NCI-H345 treated with DMSO at 0.1 percent for 48 hours (cell line): Measurements from ENCODE around the gene ACER3.
A peak's percentile ranks its signal among the peaks of the same experiment; 100 is the strongest.
"Not testable (repeated sequence)": the region's sequence is repeated elsewhere in the genome, so short reads cannot be mapped to it uniquely, and the experiment has no call there.

Source experiments
- DNase-seq: peaks from one replicate; lab custom pipeline; 2025; ENCODE audit not compliant: unreplicated experiment; lab: John Stamatoyannopoulos, UW

Gene ACER3

DNA sequence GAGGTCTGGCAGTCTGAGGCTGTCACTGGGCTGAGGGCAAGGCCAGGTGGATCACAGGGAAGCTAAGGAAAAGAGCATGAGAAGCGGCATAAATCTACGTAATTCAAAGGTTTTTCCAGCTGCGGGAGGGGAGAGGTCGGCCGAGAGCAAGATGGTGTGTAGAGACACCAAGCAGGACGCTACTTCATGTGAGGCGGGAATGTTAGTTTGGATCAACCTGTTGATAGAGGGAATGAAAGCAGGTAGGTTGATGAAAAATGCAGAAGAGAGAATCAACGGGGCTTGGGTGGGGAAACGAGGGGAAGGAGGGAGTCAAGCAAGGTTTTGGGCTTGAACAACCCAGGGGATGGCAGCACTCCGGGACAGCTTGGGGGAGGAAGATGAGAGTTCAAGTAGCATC lies 176.3 kb downstream of the ACER3 start:
- no peak for DNase-seq

DNA sequence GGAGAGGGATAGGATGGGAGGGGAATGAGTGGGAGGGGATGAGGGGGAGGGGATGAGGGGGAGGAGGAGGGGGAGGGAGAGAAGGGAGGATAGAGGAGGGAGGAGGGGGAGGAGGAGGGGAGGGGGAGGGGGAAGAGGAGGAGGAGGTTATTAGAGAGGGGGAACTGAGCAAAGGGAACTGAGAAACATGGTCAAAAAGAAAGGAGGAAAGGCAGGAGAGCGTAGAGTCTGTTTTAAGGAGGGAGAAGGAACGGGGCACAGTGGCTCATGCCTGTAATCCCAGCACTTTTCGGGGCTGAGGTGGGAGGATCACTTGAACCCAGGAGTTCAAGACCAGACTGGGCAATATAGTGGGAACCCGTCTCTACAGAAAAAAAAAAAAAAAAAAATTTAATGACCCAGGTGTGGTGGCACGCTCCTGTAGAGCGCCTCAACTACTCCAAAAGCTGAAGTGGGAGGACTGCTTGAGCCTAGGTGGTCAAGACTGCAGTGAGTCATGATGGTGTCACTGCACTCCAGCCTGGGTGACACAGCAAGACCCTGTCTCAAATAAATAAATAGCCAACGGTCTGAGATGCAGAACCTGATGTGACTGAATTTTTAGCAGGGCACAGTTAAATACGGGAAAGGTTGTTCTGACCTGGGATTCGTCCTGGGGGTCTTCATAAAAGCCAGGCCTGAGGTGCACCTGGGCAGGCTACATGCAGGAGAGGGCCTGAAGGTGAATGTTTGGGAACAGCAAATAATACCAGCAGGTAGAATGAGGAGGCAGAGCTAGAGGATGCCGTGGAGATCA lies 177.5 kb downstream of the ACER3 start:
- DNase-seq, result no peak

DNA sequence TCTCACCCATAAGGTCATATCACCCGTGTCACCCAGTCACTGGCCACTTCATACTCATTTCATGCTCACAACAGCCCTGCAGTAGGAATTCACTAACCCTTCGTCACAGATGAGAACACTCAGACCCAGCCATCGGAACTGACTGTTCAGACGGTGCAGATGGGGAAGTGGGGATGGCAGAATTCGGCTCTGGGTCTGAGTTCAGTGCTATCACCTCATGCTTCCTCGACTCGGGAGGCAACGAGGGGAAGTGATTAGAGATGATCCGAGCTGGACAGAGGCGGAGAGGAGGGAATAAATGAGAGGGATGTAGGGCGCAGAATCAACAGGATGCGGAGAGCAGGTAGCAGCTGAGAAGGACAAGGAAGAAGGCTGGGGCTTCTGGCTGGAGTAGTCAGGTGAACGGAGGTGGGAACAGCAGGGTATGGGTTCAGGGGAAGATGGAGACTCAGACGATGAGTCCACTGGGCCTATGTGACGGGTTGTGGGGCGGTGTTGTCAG lies 178.2 kb downstream of the ACER3 start:
- DNase-seq, result no peak

DNA sequence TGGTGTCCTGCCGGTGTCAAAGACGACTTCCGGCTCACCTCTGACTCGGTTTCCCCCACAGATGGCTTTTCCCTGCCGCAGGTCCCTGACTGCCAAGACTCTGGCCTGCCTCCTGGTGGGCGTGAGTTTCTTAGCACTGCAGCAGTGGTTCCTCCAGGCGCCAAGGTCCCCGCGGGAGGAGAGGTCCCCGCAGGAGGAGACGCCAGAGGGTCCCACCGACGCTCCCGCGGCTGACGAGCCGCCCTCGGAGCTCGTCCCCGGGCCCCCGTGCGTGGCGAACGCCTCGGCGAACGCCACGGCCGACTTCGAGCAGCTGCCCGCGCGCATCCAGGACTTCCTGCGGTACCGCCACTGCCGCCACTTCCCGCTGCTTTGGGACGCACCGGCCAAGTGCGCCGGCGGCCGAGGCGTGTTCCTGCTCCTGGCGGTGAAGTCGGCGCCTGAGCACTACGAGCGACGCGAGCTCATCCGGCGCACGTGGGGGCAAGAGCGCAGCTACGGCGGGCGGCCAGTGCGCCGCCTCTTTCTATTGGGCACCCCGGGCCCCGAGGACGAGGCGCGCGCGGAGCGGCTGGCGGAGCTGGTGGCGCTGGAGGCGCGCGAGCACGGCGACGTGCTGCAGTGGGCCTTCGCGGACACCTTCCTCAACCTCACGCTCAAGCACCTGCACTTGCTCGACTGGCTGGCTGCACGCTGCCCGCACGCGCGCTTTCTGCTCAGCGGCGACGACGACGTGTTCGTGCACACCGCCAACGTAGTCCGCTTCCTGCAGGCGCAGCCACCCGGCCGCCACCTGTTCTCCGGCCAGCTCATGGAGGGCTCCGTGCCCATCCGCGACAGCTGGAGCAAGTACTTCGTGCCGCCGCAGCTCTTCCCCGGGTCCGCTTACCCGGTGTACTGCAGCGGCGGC lies 179.0 kb downstream of the ACER3 start:
- DNase-seq, result no peak

DNA sequence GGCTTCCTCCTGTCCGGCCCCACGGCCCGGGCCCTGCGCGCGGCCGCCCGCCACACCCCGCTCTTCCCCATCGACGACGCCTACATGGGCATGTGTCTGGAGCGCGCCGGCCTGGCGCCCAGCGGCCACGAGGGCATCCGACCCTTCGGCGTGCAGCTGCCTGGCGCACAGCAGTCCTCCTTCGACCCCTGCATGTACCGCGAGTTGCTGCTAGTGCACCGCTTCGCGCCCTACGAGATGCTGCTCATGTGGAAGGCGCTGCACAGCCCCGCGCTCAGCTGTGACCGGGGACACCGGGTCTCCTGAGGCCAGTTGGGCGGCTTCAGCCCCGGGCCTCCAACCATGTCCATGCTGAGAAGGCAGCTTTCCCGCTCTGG lies 179.7 kb downstream of the ACER3 start:
- DNase-seq, result no peak

DNA sequence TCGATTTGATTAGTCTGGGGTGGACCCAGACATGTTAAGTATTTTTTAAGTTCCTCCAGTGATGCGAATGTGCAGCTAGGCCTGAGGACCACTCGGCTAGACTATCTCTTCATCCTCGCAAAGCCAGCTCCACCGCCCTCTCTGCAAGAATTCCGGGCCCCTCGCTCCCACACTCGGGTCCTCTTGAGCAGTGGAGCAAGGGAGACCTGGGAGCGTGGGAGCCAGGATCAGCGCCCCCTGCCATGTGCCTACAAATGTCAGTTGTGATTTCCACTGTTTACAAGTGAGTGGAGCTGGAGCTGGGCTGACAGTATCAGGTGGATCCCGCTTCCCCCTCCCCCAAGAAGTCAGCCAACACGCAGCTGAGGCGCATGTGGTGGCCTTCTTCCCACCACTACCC lies 180.2 kb downstream of the ACER3 start:
- DNase-seq, result no peak

DNA sequence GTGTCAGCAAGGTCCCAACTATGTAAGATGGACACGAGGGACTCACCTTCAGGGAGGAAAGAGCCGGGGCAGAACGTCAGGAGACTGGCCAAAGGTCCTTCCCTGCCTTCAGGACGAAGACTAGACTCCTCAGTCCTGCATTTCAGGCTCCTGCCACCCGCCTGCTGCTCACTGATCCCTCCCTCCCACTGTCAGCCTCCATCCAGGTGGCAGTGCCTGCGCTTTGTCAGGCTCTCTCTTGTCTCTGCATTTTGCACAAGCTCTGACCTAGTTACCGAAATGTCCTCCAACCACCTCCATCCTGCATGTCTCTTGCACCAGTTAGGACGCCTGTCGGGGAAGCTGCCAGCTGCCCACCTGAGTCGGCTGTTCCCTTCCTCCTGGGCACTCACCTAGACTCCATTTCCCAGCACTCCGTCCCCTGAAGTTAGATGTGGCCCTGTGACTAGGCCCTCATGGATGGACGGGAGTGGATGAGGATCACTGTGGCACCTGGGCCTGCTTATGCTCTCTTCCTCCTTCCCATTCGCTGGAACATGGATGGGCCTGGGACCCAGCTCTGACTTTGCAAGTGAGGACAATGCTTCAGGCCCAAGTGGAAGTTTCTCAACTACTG lies 181.5 kb downstream of the ACER3 start:
- no peak for DNase-seq

DNA sequence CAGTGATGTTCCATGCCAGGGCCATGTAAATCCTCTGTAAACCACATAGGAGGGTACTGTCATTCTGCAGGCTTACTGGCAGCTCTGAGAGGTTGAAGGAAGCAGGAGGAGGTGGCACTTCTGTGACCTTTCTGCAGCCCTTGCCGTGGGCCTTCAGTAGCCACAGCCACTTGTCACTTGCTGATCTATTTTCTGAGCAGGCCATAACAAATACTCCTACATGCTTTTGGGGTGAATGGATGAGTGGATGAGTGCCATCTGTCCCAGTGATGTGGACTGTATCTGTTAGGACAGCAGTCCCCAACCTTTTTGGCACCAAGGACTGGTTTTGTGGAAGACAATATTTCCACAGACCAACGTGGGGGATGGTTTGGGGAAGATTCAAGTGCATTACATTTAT lies 183.6 kb downstream of the ACER3 start:
- DNase-seq, result no peak

DNA sequence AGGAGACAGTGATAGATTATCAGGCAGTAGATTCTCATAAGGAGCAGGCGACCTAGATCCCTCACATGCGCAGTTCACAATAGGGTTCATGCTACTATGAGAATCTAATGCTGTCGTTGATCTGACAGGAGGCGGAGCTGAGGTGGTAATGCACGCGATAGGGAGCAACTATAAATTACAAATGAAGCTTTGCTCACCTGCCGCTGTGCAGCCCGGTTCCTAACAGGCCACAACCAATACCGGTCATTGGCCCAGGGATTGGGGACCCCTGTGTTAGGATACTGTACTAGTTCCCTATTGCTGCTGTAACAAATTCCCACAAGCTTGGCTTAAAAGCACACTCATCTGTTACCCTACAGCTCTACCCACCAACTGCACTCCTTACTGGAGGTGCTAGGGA lies 184.2 kb downstream of the ACER3 start:
- DNase-seq, result no peak

DNA sequence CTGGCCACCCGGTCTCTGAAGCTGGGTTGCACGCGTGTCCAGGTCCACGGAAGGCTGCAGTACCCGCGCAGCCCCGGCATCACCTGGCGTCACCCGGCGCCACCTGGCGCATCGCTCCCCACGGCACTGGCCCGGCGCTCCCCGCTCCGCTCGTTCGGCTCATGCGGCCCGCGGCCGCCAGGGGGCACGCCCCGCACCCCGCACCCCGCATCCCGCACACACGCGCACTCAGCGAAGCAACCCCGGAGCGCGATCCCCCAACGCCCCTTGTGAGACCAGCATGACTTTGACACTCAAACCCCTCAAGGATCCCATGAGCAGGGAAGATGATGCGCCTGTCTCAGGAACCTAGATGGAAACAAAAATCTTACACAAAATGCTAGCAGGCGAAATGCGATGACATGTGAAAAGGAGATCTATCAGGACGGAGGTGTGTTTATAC lies 185.4 kb downstream of the ACER3 start:
- DNase-seq, result peak; percentile 61

DNA sequence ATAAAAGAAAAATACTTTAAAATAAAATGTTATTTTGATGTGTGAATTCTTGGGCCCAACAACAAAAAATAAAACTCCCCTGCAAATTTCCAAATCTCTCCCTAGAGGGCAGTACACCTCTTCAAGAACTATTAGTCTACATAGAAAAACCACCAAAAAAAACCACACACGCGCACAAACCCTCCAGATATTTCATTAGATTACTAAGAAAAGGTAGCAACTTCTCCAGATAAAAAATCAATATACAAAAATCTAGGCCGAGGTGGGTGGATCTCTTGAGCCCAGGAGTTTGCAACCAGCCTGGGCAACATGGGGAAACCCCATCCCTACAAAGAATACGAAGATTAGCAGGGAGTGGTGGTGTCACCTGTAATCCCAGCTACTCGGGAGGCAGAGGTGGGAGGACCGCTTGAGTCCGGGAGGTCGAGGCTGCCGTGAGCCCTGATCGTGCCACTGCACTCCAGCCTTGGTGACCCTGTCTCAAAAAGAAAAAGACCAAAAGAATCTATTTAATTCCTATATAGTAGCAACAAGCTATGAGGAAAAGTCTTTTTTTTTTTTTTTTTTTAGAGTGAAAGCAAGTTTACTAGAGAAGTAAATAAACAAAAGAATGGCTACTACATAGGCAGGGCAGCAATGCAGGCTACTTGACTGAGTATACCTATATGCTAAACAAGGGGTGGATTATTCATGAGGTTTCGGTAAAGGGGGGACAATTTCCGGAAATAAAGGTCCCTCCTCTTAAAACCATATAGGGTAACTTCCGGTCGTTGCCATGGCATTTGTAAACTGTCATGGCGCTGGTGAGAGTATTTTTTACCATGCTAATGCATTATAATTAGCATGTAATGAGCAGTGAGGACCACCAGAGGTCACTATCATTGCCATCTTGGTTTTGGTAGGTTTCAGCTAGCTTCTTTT lies 186.5 kb downstream of the ACER3 start:
- DNase-seq, result peak; percentile 87

DNA sequence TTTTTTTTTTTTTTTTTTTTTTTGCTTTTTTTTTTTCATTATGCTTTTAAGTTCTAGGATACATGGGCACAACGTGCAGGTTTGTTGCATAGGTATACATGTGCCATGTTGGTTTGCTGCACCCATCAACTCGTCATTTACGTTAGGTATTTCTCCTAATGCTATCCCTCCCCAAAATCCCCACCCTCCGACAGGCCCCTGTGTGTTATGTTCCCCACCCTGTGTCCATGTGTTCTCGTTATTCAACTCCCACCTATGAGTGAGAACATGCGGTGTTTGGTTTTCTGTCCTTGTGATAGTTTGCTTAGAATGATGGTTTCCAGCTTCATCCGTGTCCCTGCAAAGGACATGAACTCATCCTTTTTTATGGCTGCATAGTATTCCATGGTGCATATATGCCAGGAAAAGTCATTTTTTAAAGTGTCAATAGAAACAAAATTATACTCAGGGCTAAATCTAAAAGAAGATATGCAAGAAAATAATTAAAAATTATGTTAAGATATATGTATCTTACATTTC lies 187.3 kb downstream of the ACER3 start:
- not testable (repeated sequence) for DNase-seq

DNA sequence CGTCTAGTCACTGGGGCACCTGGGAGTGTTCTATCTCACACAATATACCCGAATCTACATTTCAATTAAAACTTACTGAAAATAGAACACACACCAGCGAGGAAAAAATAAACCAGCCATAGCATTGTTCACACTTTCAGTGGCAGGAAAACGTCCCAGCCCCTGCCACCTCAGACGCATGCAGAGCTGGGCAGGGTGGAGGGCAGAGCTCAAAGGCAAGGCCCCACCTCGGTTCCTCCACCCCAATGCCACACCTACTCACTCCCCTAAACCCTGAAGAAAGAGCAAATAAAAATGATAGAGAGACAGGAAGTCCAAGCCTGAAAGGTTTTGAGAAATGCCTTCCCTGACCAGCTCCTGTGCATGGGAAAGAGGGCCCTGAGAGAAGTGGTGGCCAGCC lies 188.3 kb downstream of the ACER3 start:
- no peak for DNase-seq

DNA sequence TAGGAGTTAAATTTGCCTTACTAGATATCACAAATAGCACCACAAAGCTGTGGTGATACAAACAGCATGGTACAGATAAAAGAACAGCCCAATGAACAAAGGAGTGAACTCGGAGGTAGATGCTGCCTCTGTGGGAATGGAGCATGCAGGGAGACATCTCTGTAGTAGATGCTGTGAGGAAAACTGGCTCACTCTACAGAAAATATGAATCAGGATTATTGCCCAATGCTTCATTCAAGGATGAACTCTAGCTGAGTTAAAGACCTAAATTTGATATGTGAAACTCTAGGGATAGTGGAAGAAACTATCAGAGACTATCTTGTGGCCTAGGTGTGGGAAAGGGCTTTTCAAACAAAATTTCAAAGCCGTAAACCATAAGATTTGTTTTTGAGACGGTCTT lies 190.8 kb downstream of the ACER3 start:
- no peak for DNase-seq

DNA sequence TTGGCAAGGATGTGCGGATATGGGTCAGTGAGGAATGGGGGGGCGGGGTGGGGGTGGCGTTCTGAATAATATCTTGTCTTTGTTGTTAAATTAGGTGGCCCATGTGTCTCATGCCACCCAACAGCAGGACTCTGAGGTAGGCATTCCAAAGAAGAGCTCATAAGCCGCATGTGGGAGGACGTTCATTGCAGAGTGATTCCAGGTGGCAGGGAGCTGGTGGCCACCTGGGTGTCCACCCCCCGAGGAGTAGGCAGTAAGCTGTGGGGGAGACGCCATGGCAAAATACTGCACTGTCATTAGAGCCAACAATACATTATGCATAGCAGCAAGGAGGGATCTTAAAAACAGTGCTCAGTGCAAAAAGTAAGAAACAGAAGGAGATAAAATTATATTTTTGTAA lies 191.8 kb downstream of the ACER3 start:
- DNase-seq, result no peak

DNA sequence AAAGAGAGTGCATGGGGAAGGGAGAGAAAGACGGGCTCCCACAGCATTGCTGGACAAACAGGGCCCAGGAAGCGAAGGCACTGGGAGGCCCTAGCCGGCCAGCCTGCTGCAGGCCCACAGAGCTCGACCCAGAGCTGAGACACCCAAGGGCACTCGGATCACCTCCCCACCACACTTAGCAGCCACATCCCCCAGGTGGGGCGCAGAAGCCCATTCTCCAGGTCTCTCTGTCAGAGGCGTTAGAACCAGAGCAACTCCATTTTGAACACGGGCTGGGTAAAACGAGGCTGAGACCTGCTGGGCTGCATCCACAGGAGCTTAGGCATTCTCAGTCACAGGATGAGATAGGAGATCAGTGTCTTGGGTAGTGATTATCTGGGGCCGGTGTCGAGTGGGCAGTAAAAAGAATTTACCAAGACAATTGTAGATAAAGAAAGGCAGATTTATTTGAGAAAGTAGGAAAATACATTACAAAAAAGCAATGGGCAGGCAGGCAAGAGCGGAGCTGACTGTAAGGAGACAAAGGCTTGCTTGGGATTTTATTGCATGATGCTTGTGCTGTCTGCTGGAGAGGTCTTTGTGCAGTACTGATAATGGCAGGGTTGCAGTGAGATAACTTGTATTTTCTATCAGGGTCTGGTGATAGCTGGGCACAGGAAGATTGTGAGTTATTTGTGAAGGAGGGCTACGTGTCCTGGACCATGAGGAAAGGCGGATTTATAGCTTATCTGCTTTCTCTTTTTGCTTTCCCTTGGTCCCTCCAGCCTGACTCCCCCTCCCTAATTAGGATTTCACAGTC lies 192.7 kb downstream of the ACER3 start:
- DNase-seq, result no peak

DNA sequence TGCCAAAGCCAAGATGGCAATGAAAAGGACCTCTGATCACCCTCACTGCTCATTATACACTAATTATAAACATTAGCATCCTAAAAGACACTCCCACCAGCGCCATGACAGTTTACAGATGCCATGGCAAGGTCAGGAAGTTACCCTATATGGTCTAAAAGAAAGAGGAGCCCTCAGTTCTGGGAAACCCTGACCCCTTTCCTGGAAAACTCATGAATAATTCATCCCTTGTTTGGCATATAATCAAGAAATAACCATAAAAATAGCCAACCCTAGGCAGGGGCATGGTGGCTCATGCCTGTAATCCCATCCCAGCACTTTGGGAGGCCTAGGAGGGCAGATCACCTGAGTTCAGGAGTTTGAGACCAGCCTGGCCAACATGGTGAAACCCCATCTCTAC lies 193.4 kb downstream of the ACER3 start:
- DNase-seq, result no peak

DNA sequence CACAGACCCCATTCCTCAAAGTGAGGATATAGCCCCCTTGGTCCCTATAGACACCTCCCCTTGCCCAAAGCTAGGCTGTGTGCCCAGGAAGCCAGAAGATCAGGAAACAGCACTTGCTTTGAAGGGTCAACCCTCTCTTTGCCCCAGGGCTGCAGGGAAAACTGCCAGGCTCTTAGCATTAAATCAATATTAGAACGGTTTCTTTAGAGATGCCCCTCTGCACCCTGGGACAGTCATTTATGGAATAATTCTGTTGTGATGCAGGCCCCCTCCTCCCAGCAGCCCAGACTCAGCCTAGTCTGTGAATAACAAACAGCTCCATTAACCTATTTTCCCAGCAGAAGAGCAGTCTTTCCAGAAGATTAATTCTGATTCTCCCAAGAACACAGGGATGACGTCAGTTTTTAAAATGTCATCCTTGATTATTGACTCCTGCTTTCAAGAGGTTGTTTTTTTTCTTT lies 194.4 kb downstream of the ACER3 start:
- no peak for DNase-seq

DNA sequence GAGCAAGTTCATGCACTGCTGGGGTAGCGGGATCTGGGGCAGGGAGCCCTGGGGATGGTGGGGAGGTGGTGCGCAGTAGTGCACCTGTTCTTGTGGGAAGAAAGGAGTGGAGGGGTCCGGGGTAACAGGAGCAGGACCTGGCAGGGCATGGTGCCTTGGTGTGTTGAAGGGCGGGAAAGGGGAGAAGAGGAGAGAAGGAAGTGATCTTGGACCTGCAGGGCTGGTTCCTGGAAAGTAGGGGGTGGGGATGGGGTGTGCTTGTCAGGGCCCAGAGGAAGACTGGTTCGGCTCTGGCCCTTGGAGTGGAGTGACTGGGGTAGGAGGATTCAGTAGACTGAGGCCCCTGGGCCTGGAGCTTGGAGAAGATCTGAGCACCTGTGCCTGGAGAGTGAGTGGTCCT lies 195.2 kb downstream of the ACER3 start:
- no peak for DNase-seq
